ENCODE measurements around the gene REM2.

DNA sequence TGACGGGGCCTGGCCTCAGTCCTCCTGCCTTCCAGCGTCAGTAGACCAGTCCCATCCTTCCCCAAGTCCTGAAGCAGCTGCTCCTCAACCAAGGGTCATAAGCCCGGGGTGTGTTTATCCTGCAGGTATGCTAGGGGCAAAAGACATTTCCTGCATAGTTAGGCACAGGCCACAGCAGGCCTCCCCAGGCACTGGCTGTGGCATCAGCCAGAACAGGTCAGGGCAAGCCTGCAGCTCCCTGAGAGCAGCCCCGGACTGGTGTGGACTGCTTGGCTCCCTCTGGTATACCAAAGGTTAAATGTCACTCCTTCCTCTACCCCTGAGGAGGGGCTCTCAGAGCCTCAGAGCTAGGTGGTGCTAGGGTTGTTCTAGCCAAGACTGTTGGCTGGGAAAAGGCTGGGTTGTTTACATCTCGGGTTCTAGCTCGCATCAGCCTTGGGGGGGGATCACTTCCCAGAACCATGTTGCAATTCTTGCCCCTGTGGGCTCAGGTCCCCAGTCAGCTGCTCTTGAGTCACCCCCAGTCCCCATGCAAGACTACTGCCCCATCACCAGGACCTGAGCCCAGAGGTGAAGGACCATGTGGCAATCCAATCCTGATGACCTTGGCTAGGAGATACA lies 43.8 kb upstream of the REM2 start:
- TF ChIP-seq, protein P1, sequence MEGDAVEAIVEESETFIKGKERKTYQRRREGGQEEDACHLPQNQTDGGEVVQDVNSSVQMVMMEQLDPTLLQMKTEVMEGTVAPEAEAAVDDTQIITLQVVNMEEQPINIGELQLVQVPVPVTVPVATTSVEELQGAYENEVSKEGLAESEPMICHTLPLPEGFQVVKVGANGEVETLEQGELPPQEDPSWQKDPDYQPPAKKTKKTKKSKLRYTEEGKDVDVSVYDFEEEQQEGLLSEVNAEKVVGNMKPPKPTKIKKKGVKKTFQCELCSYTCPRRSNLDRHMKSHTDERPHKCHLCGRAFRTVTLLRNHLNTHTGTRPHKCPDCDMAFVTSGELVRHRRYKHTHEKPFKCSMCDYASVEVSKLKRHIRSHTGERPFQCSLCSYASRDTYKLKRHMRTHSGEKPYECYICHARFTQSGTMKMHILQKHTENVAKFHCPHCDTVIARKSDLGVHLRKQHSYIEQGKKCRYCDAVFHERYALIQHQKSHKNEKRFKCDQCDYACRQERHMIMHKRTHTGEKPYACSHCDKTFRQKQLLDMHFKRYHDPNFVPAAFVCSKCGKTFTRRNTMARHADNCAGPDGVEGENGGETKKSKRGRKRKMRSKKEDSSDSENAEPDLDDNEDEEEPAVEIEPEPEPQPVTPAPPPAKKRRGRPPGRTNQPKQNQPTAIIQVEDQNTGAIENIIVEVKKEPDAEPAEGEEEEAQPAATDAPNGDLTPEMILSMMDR (IDR thresholded peaks at IDR 0.05) = no peak
- TF ChIP-seq ELF1 (IDR thresholded peaks at IDR 0.05) = no peak
- TF ChIP-seq RAD21 (IDR thresholded peaks at IDR 0.05; ENCODE audit: low read length) = no peak
- no peak for TF ChIP-seq EZH2phosphoT487 (IDR thresholded peaks at IDR 0.05; ENCODE audit: borderline replicate concordance, low read depth)
- TF ChIP-seq MXI1 (IDR thresholded peaks at IDR 0.05; ENCODE audit: low read depth, low read length) = no peak
- no peak for TF ChIP-seq NFIC (IDR thresholded peaks at IDR 0.05; ENCODE audit: borderline replicate concordance)
- TF ChIP-seq FOXM1 (IDR thresholded peaks at IDR 0.05; ENCODE audit: low read depth) = no peak
- TF ChIP-seq RFX5 (IDR thresholded peaks at IDR 0.05; ENCODE audit: low read length) = no peak
- TF ChIP-seq JUND (IDR thresholded peaks at IDR 0.05) = no peak
